Thymus (tissue), 11 donors: ENCODE results near the gene STARD3. TPM values are rescaled to one million over a fixed set of nuclear protein-coding genes. Genes with fewer than 3 reads are reported as not detected.

Experiments
- DNase-seq, 9 donors: peaks; one replicate each; pipeline ENCODE4 v3.0.0-alpha.2; 2013; ENCODE audit warnings: low spot score in 9 of 9, low read depth in 6 of 9, missing footprints in 1 of 9
- H3K27ac ChIP-seq, 2 donors: one replicate each; pipeline ENCODE4 v1.5.1; 2013; ENCODE audit warnings: control low read depth in 1 of 2, low read depth in 1 of 2, low read length in 1 of 2, mild to moderate bottlenecking in 1 of 2, moderate library complexity in 1 of 2
- H3K27me3 ChIP-seq, 2 donors: one replicate each; pipeline ENCODE4 v1.5.1; 2013; ENCODE audit warnings: low read length in 1 of 2; ENCODE audit not compliant: control insufficient read depth in 2 of 2, insufficient read depth in 1 of 2
- H3K36me3 ChIP-seq, 2 donors: one replicate each; pipeline ENCODE4 v1.5.1; 2013; ENCODE audit warnings: low read length in 1 of 2, mild to moderate bottlenecking in 1 of 2, moderate library complexity in 1 of 2; ENCODE audit not compliant: control insufficient read depth in 2 of 2, insufficient read depth in 2 of 2
- H3K4me1 ChIP-seq, 2 donors: one replicate each; pipeline ENCODE4 v1.5.1; 2013; ENCODE audit warnings: low read length in 2 of 2; ENCODE audit not compliant: control insufficient read depth in 2 of 2, insufficient read depth in 2 of 2
- H3K4me3 ChIP-seq, 2 donors: one replicate each; pipeline ENCODE4 v1.5.1; 2013; ENCODE audit warnings: low read length in 2 of 2, control low read depth in 1 of 2, mild to moderate bottlenecking in 1 of 2
- H3K9me3 ChIP-seq, 2 donors: one replicate each; pipeline ENCODE4 v1.5.1; 2013; ENCODE audit warnings: low read length in 1 of 2, mild to moderate bottlenecking in 1 of 2; ENCODE audit not compliant: control insufficient read depth in 2 of 2, insufficient read depth in 1 of 2
- WGBS: extraction: QIAGEN DNeasy Blood & Tissue Kit; methylation state at CpG from one replicate; pipeline ENCODE4 v1.1.7; 2013; 5-methylcytosine and 5-hydroxymethylcytosine counted together
- polyA plus RNA-seq: library from polyadenylated mRNA; stranded (reverse); fragments of 200-250 nt; gene quantifications from one replicate; pipeline ENCODE4 v1.2.3, GENCODE V29; 2013
- total RNA-seq: library from RNA; stranded (reverse); fragments of 120-200 nt; gene quantifications from one replicate; pipeline ENCODE4 v1.2.4, GENCODE V29; 2013
- donor health status: healthy.

The STARD3 gene
- total and polyA plus RNA-seq, 2 donors, result 15.1 to 113 TPM

DNA sequence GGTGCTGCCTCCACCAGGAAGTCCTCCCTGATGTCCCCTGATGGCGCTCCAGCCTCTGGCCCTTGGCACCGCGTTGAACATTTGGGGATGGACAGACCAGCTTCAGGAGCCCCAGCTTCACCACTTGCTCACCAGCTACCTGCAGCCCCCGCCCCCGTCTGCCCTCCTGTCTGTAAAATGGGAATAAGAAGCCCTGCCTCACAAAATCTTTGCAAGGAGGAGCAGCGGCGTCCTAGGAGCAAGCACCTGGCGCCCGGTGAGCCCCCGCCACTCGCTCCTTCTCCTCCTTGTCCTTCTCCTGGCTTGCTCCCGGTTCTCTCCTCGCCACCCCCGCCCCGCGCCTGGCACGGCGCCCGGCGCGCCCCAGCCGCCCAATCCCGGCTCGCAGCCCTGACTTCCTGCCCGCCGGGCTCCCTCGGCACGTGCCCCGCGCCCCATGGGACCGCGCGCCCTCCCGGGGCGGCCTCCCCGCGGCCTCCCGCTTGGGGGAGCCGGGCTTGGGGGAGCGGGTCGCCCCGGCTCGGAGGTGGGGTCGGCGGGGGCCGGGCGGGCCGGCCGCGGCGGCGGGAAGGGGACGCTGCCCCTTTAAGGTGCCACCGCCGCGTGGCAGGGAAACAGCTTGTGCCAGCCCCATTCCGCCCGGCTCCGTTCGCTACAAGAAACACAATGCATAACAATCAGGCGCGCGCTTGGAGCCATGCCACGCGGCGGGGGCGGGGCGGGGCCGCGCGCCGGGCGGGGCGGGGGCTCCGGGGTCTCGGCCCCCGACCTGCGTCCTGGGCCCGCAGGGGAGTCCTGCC is 19.3 kb upstream of the STARD3 start:
- peak overlapping the region; percentile 16 to 58 for H3K4me3 ChIP-seq
- no peaks in the 10 kb centered on the region for H3K36me3 ChIP-seq
- peaks cover 7 to 22% of the 10 kb centered on the region in 2 donors for H3K4me1 ChIP-seq
- DNase-seq, result peak in 5 of 9 donors; percentile 10 to 59 (median 33)
- H3K9me3 ChIP-seq, result peaks cover 0 to 5% of the 10 kb centered on the region in 2 donors
- H3K27ac ChIP-seq, result no peak overlapping the region
- peaks cover 18 to 86% of the 10 kb centered on the region in 2 donors for H3K27me3 ChIP-seq
- WGBS, result 2% methylated on average over 79 of the region's 79 CpGs

DNA sequence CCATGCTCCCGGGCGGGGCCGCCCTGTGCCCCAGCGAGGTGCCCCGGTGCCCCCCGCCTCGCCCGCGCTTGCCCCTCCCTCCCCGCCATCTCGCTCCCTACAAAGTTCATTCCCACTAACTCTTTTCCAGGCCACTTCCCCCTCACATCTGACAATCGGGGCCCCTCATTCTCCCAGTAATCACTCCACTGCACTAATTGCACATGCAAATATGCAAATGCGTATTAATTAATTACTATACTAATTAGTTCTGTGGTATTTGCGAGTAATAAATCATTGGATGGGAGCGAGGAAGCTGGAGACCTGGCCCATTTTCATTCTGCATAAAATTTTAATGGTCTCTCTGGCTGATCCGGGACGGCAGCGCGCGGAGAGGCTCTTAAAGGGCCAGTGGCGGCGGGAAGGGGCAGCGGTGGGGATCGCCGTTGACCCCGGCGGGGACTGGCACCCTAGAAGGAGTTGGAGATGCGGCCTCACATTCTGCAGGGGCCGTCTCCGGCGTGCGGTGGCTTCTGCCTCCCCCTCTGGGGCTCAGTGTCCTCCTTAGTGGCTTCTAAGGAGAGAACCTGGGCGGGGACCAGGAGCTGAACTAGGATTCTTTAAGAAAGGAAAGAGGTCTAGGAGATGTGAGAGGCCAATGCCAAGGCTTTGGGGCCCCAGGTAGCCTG is 18.6 kb upstream of the STARD3 start:
- no peak overlapping the region for H3K27ac ChIP-seq
- H3K36me3 ChIP-seq, result no peaks in the 10 kb centered on the region
- DNase-seq, result no peak
- 5% methylated on average over 33 of the region's 33 CpGs for WGBS
- H3K4me3 ChIP-seq, result peak overlapping the region; percentile 30 to 58
- peaks cover 18 to 81% of the 10 kb centered on the region in 2 donors for H3K27me3 ChIP-seq
- H3K9me3 ChIP-seq, result peaks cover 0 to 5% of the 10 kb centered on the region in 2 donors
- H3K4me1 ChIP-seq, result peaks cover 7 to 25% of the 10 kb centered on the region in 2 donors

DNA sequence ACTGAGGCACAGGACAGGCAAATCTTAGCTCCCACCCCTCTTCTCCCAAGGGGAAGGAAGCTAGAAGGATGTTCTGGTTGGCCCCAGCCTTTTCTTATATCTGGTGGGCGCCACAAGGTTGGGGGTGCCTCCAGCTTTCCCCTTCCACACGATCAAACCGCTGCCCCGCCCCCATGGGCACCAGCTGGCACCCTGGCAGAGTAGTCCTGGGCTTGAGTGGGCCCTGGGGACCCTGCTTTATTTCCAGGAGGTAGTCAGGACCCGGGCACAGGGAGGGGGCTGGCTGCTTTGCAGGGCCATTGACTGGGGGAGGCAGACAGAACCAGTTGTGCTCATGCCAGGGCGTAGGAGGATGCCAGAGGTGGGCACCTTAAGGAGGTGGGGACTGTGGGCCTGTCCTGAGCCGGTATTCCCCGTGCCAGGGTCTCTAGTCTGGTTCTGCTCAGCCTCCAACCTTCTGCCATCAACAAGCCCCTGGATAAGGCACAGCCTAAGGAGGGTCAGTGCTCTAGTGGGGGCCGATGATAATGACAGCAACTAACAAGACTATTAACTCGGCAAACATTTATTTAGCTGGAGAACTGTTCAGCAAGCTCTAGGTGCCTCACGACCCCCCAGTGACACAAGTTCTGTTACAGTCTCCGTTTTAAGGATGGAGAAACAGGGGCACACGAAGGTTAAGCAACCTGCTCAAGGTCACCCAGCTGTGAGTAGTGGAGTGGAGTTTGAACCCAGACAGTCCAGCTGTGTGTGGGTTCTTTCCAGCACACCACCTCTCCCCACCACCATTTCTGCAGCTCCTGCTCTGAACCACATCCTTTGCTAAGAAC is 17.8 kb upstream of the STARD3 start:
- peaks cover 0 to 5% of the 10 kb centered on the region in 2 donors for H3K9me3 ChIP-seq
- H3K27ac ChIP-seq, result no peak overlapping the region
- H3K27me3 ChIP-seq, result peaks cover 18 to 81% of the 10 kb centered on the region in 2 donors
- 72% methylated on average over 13 of the region's 13 CpGs for WGBS
- no peak for DNase-seq
- no peak overlapping the region for H3K4me3 ChIP-seq
- H3K36me3 ChIP-seq, result no peaks in the 10 kb centered on the region
- H3K4me1 ChIP-seq, result peaks cover 7 to 29% of the 10 kb centered on the region in 2 donors

DNA sequence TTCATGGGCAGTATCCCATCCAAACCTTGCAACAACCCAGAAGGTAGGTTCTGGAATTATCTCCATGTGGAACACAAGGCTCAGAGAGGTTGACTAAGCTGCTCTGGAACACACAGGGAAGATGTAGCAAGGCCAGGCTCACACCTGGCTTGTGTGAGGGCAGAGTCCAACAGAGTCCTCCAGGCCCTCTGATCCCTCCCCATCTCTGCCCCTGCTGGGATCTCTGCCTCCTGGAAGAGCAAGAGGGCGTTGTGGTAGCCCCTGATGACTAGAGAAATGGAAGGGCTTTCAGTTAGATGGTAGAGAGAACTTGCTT is 17.2 kb upstream of the STARD3 start:
- WGBS, result 91% methylated on average over 1 of the region's 1 CpG
- Histone ChIP-seq H3K36me3 (no peaks in the 10 kb centered on the region), H3K27ac (no peak overlapping the region)

DNA sequence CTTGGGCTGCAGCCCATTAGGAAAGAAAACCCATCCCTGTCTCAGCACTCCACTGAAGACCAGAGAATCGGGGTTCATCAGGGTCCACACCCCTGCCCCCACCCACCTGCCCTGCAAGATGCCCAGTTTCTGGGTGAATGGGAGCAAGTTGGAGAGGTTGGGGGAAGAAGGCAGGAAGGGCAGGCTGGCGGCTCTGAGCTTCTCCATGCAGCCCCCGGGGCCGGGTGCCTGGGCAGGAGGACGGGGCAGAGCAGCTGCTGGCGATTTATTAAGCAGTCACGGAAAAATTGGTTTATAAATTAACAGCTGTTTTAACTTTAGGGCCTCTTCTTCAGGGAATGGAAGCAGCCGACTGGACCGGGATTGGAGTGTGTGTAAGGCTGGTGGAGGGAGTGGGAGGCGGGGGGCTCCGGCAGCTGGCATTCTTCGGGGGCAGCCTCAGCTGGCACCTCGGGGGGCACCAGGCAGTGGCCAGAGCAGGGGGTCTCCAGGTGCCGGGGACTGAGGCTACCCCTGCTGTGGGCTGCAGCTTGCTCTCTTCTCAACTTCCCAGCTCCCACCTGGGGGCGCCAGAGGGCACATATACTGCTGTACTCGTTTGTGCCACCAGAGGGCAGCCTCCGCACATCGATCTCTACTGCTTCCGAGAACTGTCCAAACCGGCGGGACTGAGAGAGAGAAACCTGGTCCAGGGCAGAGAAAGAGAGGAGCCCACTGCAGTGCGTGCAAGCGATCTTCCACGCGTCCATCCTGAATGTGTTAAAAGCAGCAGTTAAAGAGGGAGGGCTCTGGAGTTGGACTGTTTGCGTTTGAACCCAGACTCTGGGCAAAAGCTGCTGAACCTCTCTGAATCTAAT is 15.2 kb upstream of the STARD3 start:
- peaks cover 0 to 9% of the 10 kb centered on the region in 2 donors for H3K9me3 ChIP-seq
- H3K4me1 ChIP-seq, result peaks cover 7 to 43% of the 10 kb centered on the region in 2 donors
- H3K27me3 ChIP-seq, result peaks cover 24 to 80% of the 10 kb centered on the region in 2 donors
- H3K36me3 ChIP-seq, result no peaks in the 10 kb centered on the region
- 16% methylated on average over 26 of the region's 26 CpGs for WGBS
- peak; percentile 63 to 89 (median 75) for DNase-seq
- H3K4me3 ChIP-seq, result no peak overlapping the region
- no peak overlapping the region for H3K27ac ChIP-seq

More for the DNA sequence above, 17.2 kb upstream of the STARD3 start:
- peaks cover 0 to 5% of the 10 kb centered on the region in 2 donors for H3K9me3 ChIP-seq
- H3K27me3 ChIP-seq, result peaks cover 18 to 80% of the 10 kb centered on the region in 2 donors
- H3K4me3 ChIP-seq, result no peak overlapping the region
- no peak for DNase-seq
- H3K4me1 ChIP-seq, result peaks cover 7 to 29% of the 10 kb centered on the region in 2 donors

DNA sequence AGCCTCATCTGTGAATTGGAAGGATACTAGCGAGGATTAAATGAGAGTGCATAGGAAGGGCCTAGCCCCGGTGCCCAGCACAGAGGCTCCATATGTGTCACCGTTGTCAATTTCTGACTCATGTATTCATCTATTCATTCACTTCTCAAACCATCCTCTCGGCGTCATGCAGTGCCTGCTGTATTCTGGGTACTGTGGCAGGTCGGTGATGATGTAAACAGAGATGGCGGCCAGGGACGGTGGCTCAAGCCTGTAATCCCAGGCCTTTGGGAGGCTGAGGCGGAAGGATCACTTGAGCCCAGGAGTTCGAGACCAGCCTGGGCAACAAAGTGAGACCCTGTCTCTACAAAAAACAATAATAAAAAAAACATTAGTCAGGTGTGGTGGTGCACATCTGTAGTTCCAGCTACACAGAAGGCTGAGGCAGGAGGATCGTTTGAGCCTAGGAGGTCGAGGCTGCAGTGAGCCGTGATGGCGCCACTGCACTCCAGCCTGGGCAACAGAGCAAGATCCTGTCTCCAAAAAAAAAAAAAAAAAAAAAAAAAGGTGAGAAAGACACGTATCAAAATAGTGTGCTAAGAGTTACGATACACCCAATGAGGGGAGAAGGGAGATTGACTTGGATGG is 14.5 kb upstream of the STARD3 start:
- H3K4me3 ChIP-seq, result no peak overlapping the region
- H3K36me3 ChIP-seq, result no peaks in the 10 kb centered on the region
- peaks cover 22 to 80% of the 10 kb centered on the region in 2 donors for H3K27me3 ChIP-seq
- peaks cover 0 to 6% of the 10 kb centered on the region in 2 donors for H3K9me3 ChIP-seq
- H3K4me1 ChIP-seq, result peaks cover 5 to 40% of the 10 kb centered on the region in 2 donors
- DNase-seq, result no peak
- no peak overlapping the region for H3K27ac ChIP-seq
- 71% methylated on average over 16 of the region's 16 CpGs for WGBS

DNA sequence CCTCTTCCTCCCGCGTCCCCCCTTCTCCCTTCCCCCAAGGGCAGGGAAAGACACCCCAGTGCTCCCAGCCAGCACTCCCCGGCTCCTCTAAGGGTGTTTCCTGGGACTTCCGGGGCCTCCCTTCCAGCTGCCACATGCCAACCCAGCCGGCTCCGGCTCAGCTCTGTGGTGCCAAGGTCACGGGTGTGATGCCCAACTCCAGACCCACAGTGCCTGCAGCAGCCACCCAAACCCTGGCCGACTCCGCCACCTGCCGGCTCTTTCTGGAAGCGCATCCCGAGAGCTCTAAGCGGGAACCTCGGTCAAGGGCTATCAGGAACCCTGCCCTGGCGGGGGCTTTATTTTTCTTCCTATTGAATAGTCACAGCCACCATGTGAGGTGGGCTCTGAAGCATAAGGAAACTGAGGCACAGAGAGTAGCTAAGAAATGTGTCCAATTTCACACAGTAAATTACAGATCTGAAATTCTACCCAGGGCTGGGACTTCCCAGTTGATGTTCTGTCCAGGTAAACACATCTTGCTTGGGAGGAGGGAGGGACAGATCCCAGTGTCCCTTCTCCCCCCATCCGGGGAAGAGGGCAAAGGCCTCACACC is 13.5 kb upstream of the STARD3 start:
- no peak overlapping the region for H3K27ac ChIP-seq

DNA sequence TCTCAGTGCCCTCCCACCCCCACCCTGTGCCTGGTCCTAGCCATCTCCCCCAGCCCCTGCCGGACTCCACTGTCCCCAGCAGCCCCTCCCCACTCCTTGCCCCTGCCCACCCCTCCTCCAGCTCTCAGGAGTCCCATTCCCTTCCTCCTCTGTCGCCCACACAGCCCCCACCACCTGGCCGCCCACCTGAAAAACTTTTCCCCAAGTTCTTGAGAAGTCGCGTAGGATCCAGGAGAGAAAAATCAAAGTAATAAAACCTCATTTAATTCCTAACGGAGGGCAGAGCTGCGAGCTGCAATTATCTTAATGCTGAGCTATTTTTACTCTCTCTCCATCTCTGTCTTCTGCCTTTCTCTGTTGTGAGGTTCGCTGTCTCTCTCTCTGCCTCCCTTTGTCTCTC is 12.6 kb upstream of the STARD3 start:
- H3K4me3 ChIP-seq, result no peak overlapping the region
- no peak overlapping the region for H3K27ac ChIP-seq
- H3K9me3 ChIP-seq, result peaks cover 0 to 9% of the 10 kb centered on the region in 2 donors
- H3K4me1 ChIP-seq, result peaks cover 0 to 32% of the 10 kb centered on the region in 2 donors
- WGBS, result 95% methylated on average over 8 of the region's 8 CpGs
- no peaks in the 10 kb centered on the region for H3K36me3 ChIP-seq
- no peak for DNase-seq
- H3K27me3 ChIP-seq, result peaks cover 27 to 84% of the 10 kb centered on the region in 2 donors

More for the DNA sequence above, 13.5 kb upstream of the STARD3 start:
- 9% methylated on average over 16 of the region's 16 CpGs for WGBS
- Histone ChIP-seq H3K4me3 (no peak overlapping the region), H3K4me1 (peaks cover 1 to 36% of the 10 kb centered on the region in 2 donors), H3K27me3 (peaks cover 24 to 84% of the 10 kb centered on the region in 2 donors), H3K36me3 (no peaks in the 10 kb centered on the region), H3K9me3 (peaks cover 0 to 9% of the 10 kb centered on the region in 2 donors)
- DNase-seq, result peak in 8 of 9 donors; percentile 42 to 84 (median 70)
